Ureter (tissue), 1 donor: ENCODE data around the gene MT1B. TPM values are rescaled to one million over a fixed set of nuclear protein-coding genes. Genes with fewer than 3 reads are reported as not detected.
"Not testable (repeated sequence)": the region's sequence is repeated elsewhere in the genome, so short reads cannot be mapped to it uniquely, and the experiment has no call there.

Source experiments
- DNase-seq: peaks from one replicate; pipeline ENCODE4 v3.0.0-alpha.2; 2020; ENCODE audit warnings: low spot score
- total RNA-seq: library from RNA; stranded (reverse); gene quantifications from one replicate; pipeline ENCODE4 v1.2.4, GENCODE V29; 2023
- donor health status: DM: yes; HTN: yes; CAD: no.

MT1B gene
- total RNA-seq, 1 donor from 2014 or later: not detected

GRCh38 chr16:56620339-56620897, 31.3 kb upstream of the MT1B start:
- DNase-seq: no peak

- DNase-seq: not testable (repeated sequence)
These were observed 29.8 kb upstream of the MT1B start for GRCh38 chr16:56621665-56622445.

GRCh38 chr16:56623184-56623583, 28.5 kb upstream of the MT1B start:
- not testable (repeated sequence) for DNase-seq

GRCh38 chr16:56623637-56624036, 28.0 kb upstream of the MT1B start:
- DNase-seq: no peak

GRCh38 chr16:56625140-56625942, 26.3 kb upstream of the MT1B start, which contains the start of gene MT1E:
Gene MT1E, plus strand, starts transcription at chr16:56625781. Its CDS starts 71 bp downstream, at chr16:56625852.
- DNase-seq: peak; percentile 74

- no peak for DNase-seq
These were observed 25.6 kb upstream of the MT1B start for GRCh38 chr16:56625943-56626654.

- DNase-seq: no peak
These were observed 25.0 kb upstream of the MT1B start for GRCh38 chr16:56626685-56627084.

- DNase-seq: no peak
These were observed 23.0 kb upstream of the MT1B start for GRCh38 chr16:56628486-56629350.

- DNase-seq: no peak
These were observed 22.2 kb upstream of the MT1B start for GRCh38 chr16:56629531-56629930.

GRCh38 chr16:56630134-56630533, 21.6 kb upstream of the MT1B start:
- DNase-seq: no peak

GRCh38 chr16:56631197-56631596, 20.5 kb upstream of the MT1B start:
- no peak for DNase-seq

- no peak for DNase-seq
These were observed 19.9 kb upstream of the MT1B start for GRCh38 chr16:56631832-56632155.

GRCh38 chr16:56632156-56632847, 19.4 kb upstream of the MT1B start, which contains the start of gene MT1M:
Gene MT1M, plus strand, starts transcription at chr16:56632659. Its CDS starts 73 bp downstream, at chr16:56632732.
- peak; percentile 58 for DNase-seq

- no peak for DNase-seq
These were observed 18.8 kb upstream of the MT1B start for GRCh38 chr16:56632848-56633365.

- no peak for DNase-seq
These were observed 18.2 kb upstream of the MT1B start for GRCh38 chr16:56633535-56633934.

- DNase-seq: no peak
These were observed 16.8 kb upstream of the MT1B start for GRCh38 chr16:56634715-56635440.

- DNase-seq: no peak
These were observed 16.2 kb upstream of the MT1B start for GRCh38 chr16:56635441-56635967.

GRCh38 chr16:56636616-56637413, 14.9 kb upstream of the MT1B start:
- DNase-seq: no peak
